Measurements from ENCODE around the gene MAPK12.
"Not testable (repeated sequence)": the region's sequence is repeated elsewhere in the genome, so short reads cannot be mapped to it uniquely, and the experiment has no call there.

MAPK12 gene

DNA sequence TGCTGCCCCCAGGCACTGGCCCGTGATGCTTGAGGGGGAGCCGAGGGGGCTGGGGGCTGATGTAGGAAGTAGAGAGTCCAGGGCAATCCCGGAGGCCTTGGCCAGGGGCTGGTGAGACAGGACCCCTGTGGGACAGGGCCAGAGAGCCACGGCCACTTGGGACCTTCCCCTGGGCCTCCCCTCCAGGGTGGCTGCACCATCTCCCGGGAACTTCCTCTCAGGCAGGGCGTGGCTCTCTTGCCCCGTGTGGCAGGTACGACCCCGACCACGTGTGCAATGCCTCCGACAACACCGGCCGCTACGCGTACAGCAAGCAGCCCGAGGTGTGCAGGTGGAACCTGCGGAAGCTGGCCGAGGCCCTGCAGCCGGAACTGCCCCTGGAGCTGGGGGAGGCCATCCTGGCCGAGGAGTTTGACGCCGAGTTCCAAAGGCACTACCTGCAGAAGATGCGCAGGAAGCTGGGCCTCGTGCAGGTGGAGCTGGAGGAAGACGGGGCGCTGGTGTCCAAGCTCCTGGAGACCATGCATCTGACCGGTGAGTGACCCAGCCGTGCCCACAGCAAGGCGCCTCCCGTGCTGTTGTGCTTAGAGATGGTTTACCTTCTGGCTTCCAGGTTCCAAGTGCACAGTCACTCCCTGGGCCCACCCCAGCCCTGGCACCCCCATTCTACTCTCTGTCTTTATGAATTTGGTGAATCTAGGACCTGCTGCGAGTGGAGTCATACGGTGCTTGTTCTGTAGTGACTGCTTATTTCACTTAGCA, 50.9 kb downstream of the MAPK12 start:
- peak; percentile 23 for DNase-seq

DNA sequence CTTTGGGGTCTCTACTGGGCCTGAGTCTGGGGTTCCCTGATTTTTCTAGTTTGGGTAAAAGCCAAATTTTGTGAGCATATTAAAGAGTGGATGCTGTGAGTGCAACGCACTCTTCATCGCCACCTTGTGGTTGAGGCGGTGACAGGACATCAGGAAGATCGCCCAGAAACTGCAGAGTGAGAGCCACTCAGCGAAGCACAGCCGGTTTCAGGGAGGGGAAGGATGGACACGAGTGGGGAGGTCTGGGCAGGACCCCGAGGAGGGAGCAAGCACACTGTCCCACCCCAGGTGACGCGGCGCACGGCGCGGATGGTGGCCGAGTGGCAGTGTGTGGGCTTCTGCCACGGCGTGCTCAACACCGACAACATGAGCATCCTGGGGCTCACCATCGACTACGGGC, 51.6 kb downstream of the MAPK12 start:
- peak; percentile 63 for DNase-seq

GRCh38 chr22:50208939-50209892, 52.3 kb downstream of the MAPK12 start:
- DNase-seq, result peak; percentile 40

GRCh38 chr22:50208430-50208938, 53.0 kb downstream of the MAPK12 start:
- peak; percentile 32 for DNase-seq

DNA sequence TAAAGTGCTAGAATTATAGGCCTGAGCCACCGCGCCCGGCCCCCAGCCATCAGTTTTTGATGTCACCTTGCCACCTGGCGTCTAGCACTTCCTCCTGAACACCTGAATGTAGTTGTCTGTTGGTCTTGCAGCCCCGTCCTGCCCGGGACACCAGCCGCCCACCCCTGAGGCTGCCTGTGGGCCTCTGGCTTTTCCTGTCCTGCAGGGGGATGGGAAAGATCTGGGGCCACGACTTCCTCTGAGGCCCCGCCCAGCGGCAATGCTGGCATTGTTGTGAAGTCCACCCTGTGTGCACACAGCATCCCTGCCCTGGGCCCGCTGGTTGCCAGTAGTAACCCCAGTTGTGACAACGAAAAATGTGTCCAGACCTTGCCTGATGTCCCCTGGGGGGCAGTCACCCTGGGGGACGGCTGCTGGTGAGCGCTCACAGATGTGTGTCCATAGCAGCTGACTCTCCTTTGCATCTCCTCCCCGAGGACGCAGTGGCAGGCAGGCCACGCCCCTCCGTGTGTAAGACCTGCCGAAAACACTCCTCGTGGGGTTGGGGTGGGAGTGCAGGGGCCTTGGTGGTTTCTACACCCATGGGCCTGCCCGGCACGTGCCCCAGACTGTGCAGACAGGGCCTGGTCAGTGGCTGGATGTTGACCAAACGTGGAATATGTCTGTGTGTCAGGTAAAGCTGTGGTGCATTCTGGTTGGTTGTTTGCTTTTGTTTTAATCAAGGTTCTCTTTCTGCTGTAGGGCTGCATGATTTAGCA, 53.9 kb downstream of the MAPK12 start:
- DNase-seq, result no peak

DNA sequence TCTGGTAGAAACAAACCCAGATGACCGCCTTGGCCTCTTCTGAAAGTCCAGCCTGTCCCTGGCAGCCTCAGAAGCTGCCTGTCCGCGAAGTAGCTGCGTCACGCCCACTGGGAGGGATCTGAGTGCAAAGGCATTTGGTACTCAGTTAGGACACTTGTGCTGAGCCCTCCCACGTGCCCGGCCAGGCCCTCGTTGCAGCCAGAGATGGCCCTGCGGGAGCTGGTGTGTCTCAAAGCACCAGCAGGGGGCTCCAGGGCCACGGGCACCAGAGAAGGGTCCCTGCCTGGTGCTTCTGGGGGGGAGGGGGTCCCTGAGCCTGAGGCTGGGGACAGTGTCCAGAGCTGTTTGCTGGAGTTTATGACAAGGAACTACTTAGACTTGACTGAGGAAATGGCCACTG, 54.9 kb downstream of the MAPK12 start:
- DNase-seq, result no peak

- no peak for DNase-seq
Measured at GRCh38 chr22:50205781-50206569, 55.5 kb downstream of the MAPK12 start.

DNA sequence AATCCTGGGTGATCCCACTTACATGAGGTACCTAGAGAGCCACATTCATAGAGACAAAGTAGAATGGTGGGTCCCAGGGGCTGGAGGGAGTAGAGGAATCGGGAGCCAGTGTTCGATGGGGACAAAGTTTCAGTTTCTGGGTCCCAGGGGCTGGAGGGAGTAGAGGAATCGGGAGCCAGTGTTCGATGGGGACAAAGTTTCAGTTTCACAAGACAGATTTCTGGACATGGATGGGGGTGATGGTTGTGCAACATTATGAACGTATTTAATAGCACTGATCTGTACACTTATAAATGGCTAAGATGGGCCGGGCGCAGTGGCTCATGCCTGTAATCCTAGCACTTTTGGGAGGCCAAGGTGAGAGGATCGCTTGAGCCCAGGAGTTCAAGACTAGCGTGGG, 56.5 kb downstream of the MAPK12 start:
- DNase-seq, result not testable (repeated sequence)

- DNase-seq, result no peak
Measured at GRCh38 chr22:50204571-50204970, 56.9 kb downstream of the MAPK12 start.

GRCh38 chr22:50203288-50203687, 58.2 kb downstream of the MAPK12 start:
- no peak for DNase-seq
